ENCODE measurements around the gene ESM1.

ESM1 gene

GRCh38 chr5:54975701-54976100, 9.7 kb downstream of the ESM1 start:
- DNase-seq: no peak

- no peak for DNase-seq
Measured at GRCh38 chr5:54969856-54970828, 15.3 kb downstream of the ESM1 start.

- DNase-seq: no peak
Measured at GRCh38 chr5:54969242-54969641, 16.2 kb downstream of the ESM1 start.

- no peak for DNase-seq
Measured at GRCh38 chr5:54965806-54966205, 19.6 kb downstream of the ESM1 start.

DNA sequence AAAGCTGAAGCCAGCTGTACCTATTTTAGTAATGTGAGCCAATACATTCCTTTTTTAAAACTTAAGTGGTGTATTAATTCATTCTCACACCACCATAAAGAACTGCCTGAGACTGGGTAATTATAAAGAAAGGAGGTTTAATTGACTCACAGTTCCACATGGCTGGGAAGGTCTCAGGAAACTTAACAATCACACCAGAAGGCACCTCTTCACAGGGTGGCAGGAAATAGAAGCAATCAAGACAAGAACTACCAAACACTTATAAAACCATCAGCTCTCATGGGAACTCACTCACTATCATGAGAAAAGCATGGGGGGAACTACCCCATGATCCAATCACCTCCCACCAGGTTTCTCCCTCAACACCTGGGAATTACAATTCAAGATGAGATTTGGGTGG, 21.0 kb downstream of the ESM1 start:
- DNase-seq: no peak

- DNase-seq: peak; percentile 19 to 34
Measured at GRCh38 chr5:54959673-54960418, 25.5 kb downstream of the ESM1 start.

- no peak for DNase-seq
Measured at GRCh38 chr5:54956922-54957321, 28.5 kb downstream of the ESM1 start.

- DNase-seq: no peak
Measured at GRCh38 chr5:54947187-54947586, 38.2 kb downstream of the ESM1 start.

DNA sequence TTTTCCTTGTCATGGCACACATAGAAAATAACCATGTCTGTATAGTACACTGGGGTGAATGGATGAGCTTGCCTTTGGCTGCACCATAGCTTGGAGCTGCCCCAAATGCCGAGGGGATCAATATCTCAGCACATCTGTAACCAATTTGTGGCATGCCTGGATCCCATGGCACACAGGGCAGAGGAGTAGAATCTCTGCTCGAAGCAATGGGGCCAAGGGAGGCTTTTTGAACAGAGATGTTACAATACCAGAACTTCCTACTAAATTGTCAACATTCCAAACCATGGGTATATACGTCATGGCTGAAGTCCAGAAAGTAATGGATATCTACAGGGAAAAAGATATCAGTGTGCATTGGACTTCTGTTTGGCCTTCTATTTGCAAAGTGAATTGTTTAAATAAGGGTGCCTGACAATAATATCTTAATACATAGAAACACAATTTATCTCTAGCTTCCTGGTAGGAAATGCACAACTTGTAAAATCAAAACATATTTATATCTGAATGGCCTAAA, 39.0 kb downstream of the ESM1 start:
- no peak for DNase-seq

DNA sequence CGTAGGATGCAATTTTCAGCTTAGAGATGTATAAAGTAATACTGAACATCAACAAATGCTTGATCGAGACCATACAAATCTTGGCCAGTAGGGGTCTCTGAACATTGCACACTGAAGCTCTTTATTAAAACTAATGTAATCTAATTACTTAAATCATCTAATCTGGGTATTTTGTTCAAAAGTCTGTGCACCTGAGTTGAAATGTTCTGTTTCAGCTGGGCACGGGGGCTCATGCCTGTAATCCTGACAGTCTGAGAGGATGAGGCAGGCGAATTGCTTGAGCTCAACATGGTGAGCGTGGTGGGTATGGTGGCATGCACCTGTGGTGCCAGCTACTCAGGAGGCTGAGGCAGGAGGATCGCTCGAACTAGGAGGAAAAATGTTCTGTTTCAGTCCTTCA, 41.0 kb downstream of the ESM1 start:
- peak; percentile 13 to 22 for DNase-seq

GRCh38 chr5:54942064-54942778, 43.2 kb downstream of the ESM1 start:
- no peak for DNase-seq

DNA sequence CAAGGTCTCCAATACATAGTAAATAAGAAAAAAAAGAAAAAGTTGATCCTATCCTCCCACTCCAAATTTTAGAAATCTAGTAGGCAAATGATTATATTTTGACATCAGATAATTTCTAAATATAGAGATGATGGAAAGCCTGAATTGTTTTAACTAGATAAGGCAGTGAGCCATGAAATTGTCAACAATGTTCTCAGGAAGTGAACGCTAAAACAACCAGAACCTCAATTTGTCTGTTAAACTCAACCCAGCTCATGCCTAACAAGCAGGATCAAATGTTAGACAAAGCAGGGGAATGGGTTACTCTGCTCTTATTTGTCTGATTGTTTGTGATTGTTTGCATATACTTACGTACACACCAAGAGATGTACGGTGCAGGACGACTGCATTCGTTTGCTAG, 49.2 kb downstream of the ESM1 start:
- DNase-seq: no peak

GRCh38 chr5:54932789-54933188, 52.6 kb downstream of the ESM1 start:
- no peak for DNase-seq

DNA sequence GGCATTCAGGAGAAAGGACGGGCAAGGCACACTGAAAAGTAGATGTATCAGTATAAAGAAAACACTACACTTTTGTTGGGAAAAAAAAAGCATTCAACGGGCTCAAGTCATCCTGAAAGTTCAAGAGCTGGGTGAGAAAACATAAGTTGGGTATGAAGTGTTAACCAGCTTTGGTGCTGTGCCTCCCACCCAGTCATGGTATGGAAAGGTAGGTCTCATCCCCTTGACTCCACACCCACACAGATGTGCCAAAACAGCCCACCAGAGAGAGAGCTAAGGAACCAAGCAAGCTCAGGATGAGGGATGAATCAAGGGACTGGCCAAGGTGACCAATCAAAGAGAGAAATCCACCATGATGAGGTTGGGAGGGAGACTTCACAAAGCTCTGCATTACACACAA, 54.7 kb downstream of the ESM1 start:
- DNase-seq: no peak

All from stimulated activated CD4-positive, alpha-beta T cell treated with anti-CD3 and anti-CD28 coated beads, Interleukin-2, amount 100 ng/mL, for 48 hours (primary cell).